ENCODE results near the gene CCND1. TPM values are rescaled to one million over a fixed set of nuclear protein-coding genes. Genes with fewer than 3 reads are reported as not detected.

Gene CCND1
- 161 and 217 TPM in 2 replicates for total RNA-seq

GRCh38 chr11:69640995-69641581 is at the start of gene CCND1:
CCND1 (plus strand) TSS chr11:69641156; CDS start chr11:69641314, 158 bp downstream.

GRCh38 chr11:69674886-69675714 is 34.1 kb downstream of the CCND1 start, which contains the start of gene LTO1:
LTO1 (minus strand) TSS chr11:69675353; CDS start chr11:69675239, 114 bp downstream.

Other genes starting within 250 kb of the CCND1 start
- not detected in 2 replicates for gene LINC01488, start 159.5 kb upstream of the CCND1 start, total RNA-seq
- gene LTO1, start 34.2 kb downstream of the CCND1 start, total RNA-seq, result 11.4 and 13.7 TPM in 2 replicates
- gene FGF19, start 62.9 kb downstream of the CCND1 start, total RNA-seq, result not detected in 2 replicates
- not detected in 2 replicates for gene FGF4, start 134.2 kb downstream of the CCND1 start, total RNA-seq
- not detected in 2 replicates for gene FGF3, start 178.3 kb downstream of the CCND1 start, total RNA-seq

Measured in mesangial cell (primary cell).